Hepatocyte (in vitro differentiated cells): ENCODE results near the gene RIC8B. TPM values are rescaled to one million over a fixed set of nuclear protein-coding genes. Genes with fewer than 3 reads are reported as not detected.

Experiments used
- DNase-seq: peaks from one replicate; pipeline ENCODE4 v3.0.0-alpha.2; 2016; ENCODE audit warnings: low spot score
- H2AFZ ChIP-seq: fragments of 200-600 bp; sonication (generic); 2 replicates; pipeline ENCODE4 v1.6.0; 2016; ENCODE audit warnings: antibody characterized with exemption, mild to moderate bottlenecking
- H3K27ac ChIP-seq: fragments of 200-600 bp; sonication (generic); 2 replicates; pipeline ENCODE4 v1.5.1; 2016; ENCODE audit warnings: mild to moderate bottlenecking
- H3K27me3 ChIP-seq: fragments of 200-600 bp; sonication (generic); 2 replicates; pipeline ENCODE4 v1.6.1; 2016
- H3K36me3 ChIP-seq: fragments of 200-600 bp; sonication (generic); replicated peaks from 2 replicates; pipeline ENCODE4 v1.5.1; 2016; ENCODE audit warnings: low read depth; ENCODE audit not compliant: insufficient read depth
- H3K4me1 ChIP-seq: fragments of 200-600 bp; sonication (generic); 2 replicates; pipeline ENCODE4 v1.5.1; 2016; ENCODE audit warnings: mild to moderate bottlenecking, moderate library complexity; ENCODE audit not compliant: insufficient read depth
- H3K4me2 ChIP-seq: fragments of 200-600 bp; sonication (generic); 2 replicates; pipeline ENCODE4 v1.6.0; 2016
- H3K4me3 ChIP-seq: fragments of 200-600 bp; sonication (generic); 2 replicates; pipeline ENCODE4 v1.5.1; 2016; ENCODE audit warnings: mild to moderate bottlenecking
- H3K79me2 ChIP-seq: fragments of 200-600 bp; sonication (generic); 2 replicates; pipeline ENCODE4 v1.6.0; 2017; ENCODE audit warnings: mild to moderate bottlenecking
- H3K9me2 ChIP-seq: fragments of 200-600 bp; sonication (generic); replicated peaks from 2 replicates; pipeline ENCODE4 v1.6.0; 2017; ENCODE audit warnings: mild to moderate bottlenecking; ENCODE audit not compliant: insufficient read depth
- H3K9me3 ChIP-seq: fragments of 200-600 bp; sonication (generic); 2 replicates; pipeline ENCODE4 v1.5.1; 2016; ENCODE audit warnings: low read depth, mild to moderate bottlenecking
- H4K20me1 ChIP-seq: fragments of 200-600 bp; sonication (generic); 2 replicates; pipeline ENCODE4 v1.6.0; 2016; ENCODE audit warnings: mild to moderate bottlenecking; ENCODE audit not compliant: insufficient read depth, poor library complexity, severe bottlenecking
- EZH2 ChIP-seq: fragments of 200-600 bp; sonication (generic); IDR thresholded peaks from 2 replicates; pipeline ENCODE4 v1.6.1; 2016; ENCODE audit warnings: antibody characterized with exemption, mild to moderate bottlenecking, borderline replicate concordance
- EZH2phosphoT487 ChIP-seq: fragments of 200-600 bp; sonication (generic); IDR thresholded peaks from one replicate; pipeline ENCODE4 v1.6.1; 2018; ENCODE audit warnings: antibody characterized with exemption, mild to moderate bottlenecking, low read depth, moderate library complexity; ENCODE audit not compliant: unreplicated experiment, severe bottlenecking
- WGBS: methylation state at CpG from one replicate; pipeline ENCODE4 v1.1.6; 2016; ENCODE audit warnings: low lambda C conversion rate; ENCODE audit errors: missing lambda C conversion rate; 5-methylcytosine and 5-hydroxymethylcytosine counted together
- polyA plus RNA-seq: library from polyadenylated mRNA; unstranded; fragments of >200 nt; fragmentation: Nextera tagmentation; extraction: Ambion mirVana; gene quantifications from 2 replicates; pipeline ENCODE4 v1.2.1, GENCODE V29; 2016
- total RNA-seq: library from RNA; depleted of rRNA; stranded (reverse); fragments of >200 nt; gene quantifications from 2 replicates; pipeline ENCODE4 v1.2.3, GENCODE V29; 2014
- TF ChIP-seq, protein P1 (sequence below): fragments of 200-600 bp; sonication (generic); IDR thresholded peaks from 2 replicates; pipeline ENCODE4 v1.5.1; 2016; ENCODE audit warnings: antibody characterized with exemption, mild to moderate bottlenecking; ENCODE audit not compliant: poor library complexity

Gene RIC8B
- total and polyA plus RNA-seq, 2 experiments from 2014 or later, result 5.4 to 10.6 TPM

DNA sequence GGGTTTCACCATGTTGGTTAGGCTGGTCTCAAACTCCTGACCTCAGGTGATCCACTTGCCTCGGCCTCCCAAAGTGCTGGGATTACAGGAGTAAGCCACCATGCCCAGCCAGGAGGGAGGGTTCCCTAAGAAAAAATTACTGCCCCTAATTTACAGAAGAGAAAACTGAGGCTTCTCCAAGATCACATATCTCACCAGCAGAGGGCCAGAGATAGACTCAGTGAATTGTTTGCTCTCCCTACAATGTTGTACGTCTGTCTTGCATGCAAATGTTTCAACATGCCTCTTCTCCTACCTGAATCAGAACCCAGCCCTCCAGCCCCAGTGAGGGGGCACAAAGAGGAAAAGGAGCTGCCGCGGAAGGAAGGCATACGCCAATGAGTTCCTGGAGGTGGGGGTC lies 132.9 kb downstream of the RIC8B start:
- 69% methylated on average over 5 of the region's 5 CpGs for WGBS
- TF ChIP-seq EZH2phosphoT487 (no peak), EZH2 (no peak)
- TF ChIP-seq, protein P1, sequence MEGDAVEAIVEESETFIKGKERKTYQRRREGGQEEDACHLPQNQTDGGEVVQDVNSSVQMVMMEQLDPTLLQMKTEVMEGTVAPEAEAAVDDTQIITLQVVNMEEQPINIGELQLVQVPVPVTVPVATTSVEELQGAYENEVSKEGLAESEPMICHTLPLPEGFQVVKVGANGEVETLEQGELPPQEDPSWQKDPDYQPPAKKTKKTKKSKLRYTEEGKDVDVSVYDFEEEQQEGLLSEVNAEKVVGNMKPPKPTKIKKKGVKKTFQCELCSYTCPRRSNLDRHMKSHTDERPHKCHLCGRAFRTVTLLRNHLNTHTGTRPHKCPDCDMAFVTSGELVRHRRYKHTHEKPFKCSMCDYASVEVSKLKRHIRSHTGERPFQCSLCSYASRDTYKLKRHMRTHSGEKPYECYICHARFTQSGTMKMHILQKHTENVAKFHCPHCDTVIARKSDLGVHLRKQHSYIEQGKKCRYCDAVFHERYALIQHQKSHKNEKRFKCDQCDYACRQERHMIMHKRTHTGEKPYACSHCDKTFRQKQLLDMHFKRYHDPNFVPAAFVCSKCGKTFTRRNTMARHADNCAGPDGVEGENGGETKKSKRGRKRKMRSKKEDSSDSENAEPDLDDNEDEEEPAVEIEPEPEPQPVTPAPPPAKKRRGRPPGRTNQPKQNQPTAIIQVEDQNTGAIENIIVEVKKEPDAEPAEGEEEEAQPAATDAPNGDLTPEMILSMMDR, result no peak

DNA sequence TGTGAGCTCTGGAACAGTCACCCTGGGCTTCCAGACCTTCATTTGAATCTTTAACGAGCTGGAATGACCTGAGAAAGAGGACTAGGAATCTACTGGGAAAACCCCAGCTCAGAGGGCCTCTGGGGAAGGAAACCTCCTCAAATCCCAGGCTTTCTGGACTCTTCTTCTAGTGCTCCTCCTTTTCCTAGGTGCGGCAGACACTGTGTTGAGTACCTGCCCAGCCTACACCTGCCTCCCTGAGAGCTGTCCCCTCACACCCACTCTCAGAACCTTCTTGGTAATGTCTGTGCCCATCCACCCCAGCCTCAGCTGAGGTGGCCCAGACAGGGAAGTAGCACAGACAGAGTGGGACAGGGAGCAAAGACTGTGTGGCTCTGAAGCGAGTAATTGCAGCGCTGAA lies 133.4 kb downstream of the RIC8B start:
- WGBS, result 88% methylated on average over 4 of the region's 4 CpGs
- TF ChIP-seq, protein P1, result no peak
- no peak for TF ChIP-seq EZH2
- TF ChIP-seq EZH2phosphoT487, result no peak
- H3K27me3 ChIP-seq, result peaks cover 3% of the 10 kb centered on the region

More for the DNA sequence above, 132.9 kb downstream of the RIC8B start:
- H3K4me2 ChIP-seq, result no peak overlapping the region
- H3K36me3 ChIP-seq, result no peaks in the 10 kb centered on the region
- peaks cover 3% of the 10 kb centered on the region for H3K27me3 ChIP-seq
- no peak overlapping the region for H3K27ac ChIP-seq
- H2AFZ ChIP-seq, result no peak overlapping the region
- DNase-seq, result no peak
- no peaks in the 10 kb centered on the region for H3K79me2 ChIP-seq
- no peaks in the 10 kb centered on the region for H4K20me1 ChIP-seq
- no peaks in the 10 kb centered on the region for H3K9me2 ChIP-seq
- H3K9me3 ChIP-seq, result no peaks in the 10 kb centered on the region
- no peak overlapping the region for H3K4me3 ChIP-seq
- H3K4me1 ChIP-seq, result peaks cover 3% of the 10 kb centered on the region

DNA sequence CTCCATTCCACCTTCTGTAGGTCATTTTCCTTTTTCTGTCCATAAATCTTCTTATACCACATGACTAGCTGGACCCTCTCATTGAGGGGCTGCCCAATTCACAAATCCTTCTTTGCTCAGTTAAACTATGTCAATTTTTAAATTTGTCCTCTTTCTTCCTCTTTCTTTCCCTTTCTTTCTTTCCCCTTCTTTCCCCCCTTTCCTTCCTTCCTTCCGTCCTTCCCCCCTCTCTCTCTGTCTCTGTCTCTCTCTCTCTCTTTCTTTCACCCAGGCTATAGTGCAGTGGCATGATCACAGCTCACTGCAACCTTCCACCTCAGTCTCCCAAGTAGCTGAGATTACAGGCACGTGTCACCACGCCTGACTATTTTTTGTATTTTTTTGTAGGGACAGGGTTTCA lies 134.1 kb downstream of the RIC8B start:
- no peak for DNase-seq
- Histone ChIP-seq H3K9me2 (no peaks in the 10 kb centered on the region), H3K9me3 (no peaks in the 10 kb centered on the region), H2AFZ (no peak overlapping the region), H3K27ac (no peak overlapping the region), H3K4me2 (no peak overlapping the region), H4K20me1 (no peaks in the 10 kb centered on the region), H3K27me3 (peaks cover 3% of the 10 kb centered on the region), H3K4me1 (no peaks in the 10 kb centered on the region), H3K4me3 (no peak overlapping the region), H3K36me3 (no peaks in the 10 kb centered on the region), H3K79me2 (no peaks in the 10 kb centered on the region)
- 97% methylated on average over 2 of the region's 3 CpGs for whole genome bisulfite sequencing
- TF ChIP-seq, protein P1, result no peak
- TF ChIP-seq EZH2phosphoT487 (no peak), EZH2 (no peak)

More for the DNA sequence above, 133.4 kb downstream of the RIC8B start:
- Histone ChIP-seq H4K20me1 (no peaks in the 10 kb centered on the region), H3K4me1 (peaks cover 3% of the 10 kb centered on the region), H3K4me2 (no peak overlapping the region), H3K4me3 (no peak overlapping the region), H3K27ac (no peak overlapping the region), H3K79me2 (no peaks in the 10 kb centered on the region), H3K36me3 (no peaks in the 10 kb centered on the region), H3K9me2 (no peaks in the 10 kb centered on the region), H2AFZ (no peak overlapping the region), H3K9me3 (no peaks in the 10 kb centered on the region)
- no peak for DNase-seq

DNA sequence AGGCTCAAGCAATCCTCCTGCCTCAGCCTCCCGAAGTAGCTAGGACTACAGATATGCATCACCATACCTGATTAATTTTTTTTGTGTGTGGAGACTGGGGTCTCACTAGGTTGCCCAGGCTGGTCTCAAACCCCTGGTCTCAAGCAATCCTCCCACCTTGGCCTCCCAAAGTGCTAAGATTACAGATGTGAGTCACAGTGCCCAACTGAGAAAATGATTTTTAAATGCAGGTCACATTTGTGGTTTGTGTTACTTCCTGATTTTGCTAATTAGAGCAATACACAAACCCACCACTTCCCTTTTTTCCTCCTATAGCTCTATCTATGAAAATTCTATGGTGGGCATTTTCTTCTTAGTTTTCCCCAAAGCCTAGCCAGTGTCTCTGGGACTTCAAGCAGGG lies 135.7 kb downstream of the RIC8B start:
- no peak for TF ChIP-seq EZH2phosphoT487
- no peak for TF ChIP-seq EZH2
- TF ChIP-seq, protein P1, result no peak
- Histone ChIP-seq H3K4me1 (no peaks in the 10 kb centered on the region), H4K20me1 (no peaks in the 10 kb centered on the region), H3K79me2 (no peaks in the 10 kb centered on the region), H3K36me3 (no peaks in the 10 kb centered on the region), H2AFZ (no peak overlapping the region), H3K9me3 (no peaks in the 10 kb centered on the region), H3K4me2 (no peak overlapping the region), H3K4me3 (no peak overlapping the region), H3K27me3 (peaks cover 3% of the 10 kb centered on the region), H3K9me2 (no peaks in the 10 kb centered on the region), H3K27ac (no peak overlapping the region)
- no peak for DNase-seq
- 94% methylated on average over 1 of the region's 1 CpG for WGBS
